Mucosa of rectum (tissue), 2 donors: ENCODE data around the gene ABHD5.

Source experiments
- H3K27ac ChIP-seq, 2 donors: one replicate each; pipeline ENCODE4 v1.7.0; 2013; ENCODE audit warnings: inconsistent platforms in 2 of 2, low read depth in 2 of 2, low read length in 2 of 2
- H3K27me3 ChIP-seq, 2 donors: one replicate each; pipeline ENCODE4 v1.7.0; 2013; ENCODE audit warnings: low read length in 2 of 2; ENCODE audit not compliant: control insufficient read depth in 2 of 2, insufficient read depth in 2 of 2
- H3K36me3 ChIP-seq, 2 donors: one replicate each; pipeline ENCODE4 v1.7.0; 2013; ENCODE audit warnings: low read length in 2 of 2; ENCODE audit not compliant: control insufficient read depth in 2 of 2, insufficient read depth in 2 of 2
- H3K4me1 ChIP-seq, 2 donors: one replicate each; pipeline ENCODE4 v1.7.0; 2013; ENCODE audit warnings: low read length in 2 of 2, mild to moderate bottlenecking in 1 of 2; ENCODE audit not compliant: control insufficient read depth in 2 of 2, insufficient read depth in 2 of 2
- H3K4me3 ChIP-seq, 2 donors: one replicate each; pipeline ENCODE4 v1.7.0; 2013; ENCODE audit warnings: low read length in 2 of 2
- H3K9ac ChIP-seq, 2 donors: one replicate each; pipeline ENCODE4 v1.7.0; 2013; ENCODE audit warnings: low read length in 2 of 2, low read depth in 1 of 2, mild to moderate bottlenecking in 1 of 2
- H3K9me3 ChIP-seq, 2 donors: one replicate each; pipeline ENCODE4 v1.7.0; 2013; ENCODE audit warnings: low read length in 2 of 2; ENCODE audit not compliant: control insufficient read depth in 2 of 2
- donor health status: healthy.
- donor health status: Normal muscosa, but diverticular disease.

ABHD5 gene

GRCh38 chr3:43774799-43775198, 84.1 kb downstream of the ABHD5 start:
- peaks cover 7 to 12% of the 10 kb centered on the region in 2 donors for H3K4me1 ChIP-seq
- H3K9ac ChIP-seq, result no peak overlapping the region
- no peaks in the 10 kb centered on the region for H3K27me3 ChIP-seq
- H3K9me3 ChIP-seq, result no peaks in the 10 kb centered on the region
- no peak overlapping the region for H3K4me3 ChIP-seq
- H3K27ac ChIP-seq, result no peak overlapping the region
- H3K36me3 ChIP-seq, result no peaks in the 10 kb centered on the region

GRCh38 chr3:43776101-43776500, 85.4 kb downstream of the ABHD5 start:
- Histone ChIP-seq H3K9ac (no peak overlapping the region), H3K4me1 (no peaks in the 10 kb centered on the region)

DNA sequence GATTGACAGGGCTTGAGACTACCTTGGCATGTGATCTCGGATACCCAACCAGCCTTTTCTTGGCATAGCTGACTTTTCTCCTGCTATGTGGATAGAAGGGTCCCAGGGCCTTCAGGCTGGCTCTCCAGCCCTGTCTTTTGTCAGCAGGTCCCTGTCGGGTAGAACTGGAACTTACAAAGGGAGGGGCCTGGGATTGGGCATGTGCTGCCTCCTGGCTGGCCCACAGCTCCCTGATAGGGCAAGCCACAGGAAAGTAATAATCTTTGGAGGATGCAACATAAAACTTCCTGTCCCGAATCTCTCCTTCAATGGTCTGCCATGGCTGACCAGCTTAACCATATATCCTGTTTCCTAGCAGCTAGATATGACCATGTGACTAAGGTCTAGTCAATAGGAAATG, 89.1 kb downstream of the ABHD5 start:
- Histone ChIP-seq H3K27ac (no peak overlapping the region), H3K36me3 (no peaks in the 10 kb centered on the region), H3K4me1 (peaks cover 6% of the 10 kb centered on the region in 2 donors), H3K9me3 (no peaks in the 10 kb centered on the region), H3K9ac (no peak overlapping the region), H3K4me3 (no peak overlapping the region), H3K27me3 (no peaks in the 10 kb centered on the region)

More at GRCh38 chr3:43776101-43776500, 85.4 kb downstream of the ABHD5 start:
- Histone ChIP-seq H3K4me3 (no peak overlapping the region), H3K27ac (no peak overlapping the region), H3K27me3 (no peaks in the 10 kb centered on the region), H3K36me3 (no peaks in the 10 kb centered on the region), H3K9me3 (no peaks in the 10 kb centered on the region)

DNA sequence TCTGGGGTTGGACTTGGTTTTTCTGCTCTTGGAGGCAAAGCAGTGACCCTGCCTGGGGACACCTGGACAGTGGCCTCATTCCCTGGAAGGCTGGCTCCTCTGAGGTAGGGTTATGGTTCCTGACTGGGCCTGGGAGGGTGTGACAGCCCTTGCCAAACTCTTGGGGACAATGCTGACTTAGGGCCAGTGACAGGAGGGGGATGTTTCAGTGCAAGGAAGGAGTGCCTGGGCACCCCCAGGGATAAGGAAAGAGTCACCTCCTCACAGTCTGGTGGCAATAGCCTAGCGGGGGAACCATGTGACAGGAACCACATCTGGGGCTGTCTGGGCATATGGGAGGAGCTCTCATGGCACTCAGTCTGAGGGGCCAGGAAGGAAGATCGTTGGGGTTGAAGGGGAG, 91.8 kb downstream of the ABHD5 start:
- H3K4me3 ChIP-seq, result no peak overlapping the region
- peaks cover 6% of the 10 kb centered on the region in 2 donors for H3K4me1 ChIP-seq
- H3K27ac ChIP-seq, result no peak overlapping the region
- no peaks in the 10 kb centered on the region for H3K36me3 ChIP-seq
- H3K9me3 ChIP-seq, result no peaks in the 10 kb centered on the region
- no peaks in the 10 kb centered on the region for H3K27me3 ChIP-seq
- no peak overlapping the region for H3K9ac ChIP-seq
